HCT116 (cell line): ENCODE measurements around the gene PBX3. TPM values are rescaled to one million over a fixed set of nuclear protein-coding genes. Genes with fewer than 3 reads are reported as not detected.

ENCODE experiments used
- ATAC-seq: fragments of 200-7000 bp; cut with Tn5 transposase; 2 replicates; pipeline ENCODE4 v1.9.1; 2020; ENCODE audit warnings: mild to moderate bottlenecking, moderate library complexity
- BruUV-seq: library from RNA; stranded (reverse); fragments of 400-500 nt; replicated peaks from 2 replicates; lab custom pipeline; 2021; lab: Mats Ljungman, UMichigan
- CTCF ChIA-PET: fragments of 300-600 bp; sonication (Branson Sonifier 250); formaldehyde crosslinking; loops from one replicate; lab custom pipeline; 2021; ENCODE audit warnings: antibody characterized with exemption; lab: Charles Lee
- POLR2A ChIA-PET: fragments of 300-600, 350-600 bp; sonication (Branson Sonifier 250); formaldehyde crosslinking; loops from one replicate; lab custom pipeline; 2021; ENCODE audit warnings: antibody characterized with exemption; lab: Charles Lee
- RAD21 ChIA-PET, 2 experiments: fragments of 300-600 bp; sonication (Branson Sonifier 250); formaldehyde crosslinking; loops; one replicate each; lab custom pipeline; 2023; ENCODE audit warnings: low total read pairs in 2 of 2; ENCODE audit not compliant: uncharacterized antibody in 2 of 2, unreplicated experiment in 2 of 2, low non-redundant PET in 1 of 2; lab: Charles Lee
- DNase-seq: peaks from one replicate; pipeline ENCODE4 v3.0.0-alpha.2; 2010; ENCODE audit warnings: low read depth, low spot score
- H2AFZ ChIP-seq: fragments of 200-600 bp; shearing (Covaris generic), sonication (generic); 2 replicates; pipeline ENCODE4 v1.6.1; 2017; ENCODE audit warnings: low read depth, mixed run types, mixed read lengths, antibody characterized with exemption, low read length; ENCODE audit not compliant: poor library complexity, severe bottlenecking
- H3K27ac ChIP-seq: 2 replicates; pipeline ENCODE4 v1.5.1; 2012; ENCODE audit warnings: low read depth, low read length
- H3K27me3 ChIP-seq: fragments of 200-600 bp; sonication (generic); 2 replicates; pipeline ENCODE4 v1.6.1; 2016; ENCODE audit warnings: mixed run types, low read length, mixed read lengths; ENCODE audit not compliant: insufficient read depth
- H3K36me3 ChIP-seq, 2 experiments: fragments of 200-500 bp in 1 of 2; fragments of 200-600 bp in 1 of 2; sonication (Bioruptor generic) in 1 of 2; sonication (generic) in 1 of 2; 2 replicates each; pipeline versions ENCODE4 v1.5.1 to v1.6.1; 2014 to 2016; ENCODE audit warnings: low read length in 2 of 2, inconsistent platforms in 1 of 2, mixed read lengths in 1 of 2, mixed run types in 1 of 2; ENCODE audit not compliant: insufficient read depth in 2 of 2, control insufficient read depth in 1 of 2
- H3K4me1 ChIP-seq, 2 experiments: fragments of 200-600 bp in 1 of 2; sonication (generic) in 1 of 2; 2 replicates each; pipeline versions ENCODE4 v1.5.1 to v1.6.1; 2012 to 2017; ENCODE audit warnings: low read length in 2 of 2, inconsistent platforms in 1 of 2, mild to moderate bottlenecking in 1 of 2, mixed read lengths in 1 of 2, mixed run types in 1 of 2, moderate library complexity in 1 of 2; ENCODE audit not compliant: insufficient read depth in 2 of 2, control insufficient read depth in 1 of 2
- H3K4me2 ChIP-seq: fragments of 200-600 bp; sonication (generic); 2 replicates; pipeline ENCODE4 v1.6.1; 2017; ENCODE audit warnings: mixed run types, low read length, mixed read lengths
- H3K4me3 ChIP-seq, 2 experiments: fragments of 200-600 bp in 1 of 2; sonication (generic) in 1 of 2; replicated peaks in 1 of 2; 2 replicates each; pipeline ENCODE4 v1.5.1; 2011 to 2016; ENCODE audit warnings: low read length in 2 of 2, control low read depth in 1 of 2, low read depth in 1 of 2, mild to moderate bottlenecking in 1 of 2, mixed read lengths in 1 of 2, mixed run types in 1 of 2
- H3K79me2 ChIP-seq: fragments of 200-600 bp; sonication (generic); 2 replicates; pipeline ENCODE4 v1.6.1; 2017; ENCODE audit warnings: mild to moderate bottlenecking, mixed run types, low read length, moderate library complexity, mixed read lengths; ENCODE audit not compliant: insufficient read depth
- H3K9ac ChIP-seq: fragments of 200-600 bp; sonication (generic); 2 replicates; pipeline ENCODE4 v1.6.1; 2016; ENCODE audit warnings: low read length, mixed read lengths
- H3K9me2 ChIP-seq: fragments of 200-600 bp; sonication (generic), shearing (Covaris generic); 2 replicates; pipeline ENCODE4 v1.6.1; 2017; ENCODE audit warnings: mixed run types, mild to moderate bottlenecking, moderate library complexity; ENCODE audit not compliant: insufficient read depth
- H3K9me3 ChIP-seq, 2 experiments: fragments of 200-500 bp in 1 of 2; fragments of 200-600 bp in 1 of 2; sonication (Bioruptor generic) in 1 of 2; sonication (generic) in 1 of 2; 2 replicates each; pipeline ENCODE4 v1.6.1; 2014 to 2017; ENCODE audit warnings: low read length in 2 of 2, mixed read lengths in 2 of 2, inconsistent platforms in 1 of 2, low read depth in 1 of 2, mild to moderate bottlenecking in 1 of 2, mixed run types in 1 of 2, moderate library complexity in 1 of 2; ENCODE audit not compliant: control insufficient read depth in 1 of 2, insufficient read depth in 1 of 2
- H4K20me1 ChIP-seq: fragments of 200-600 bp; sonication (generic), shearing (Covaris generic); 2 replicates; pipeline ENCODE4 v1.6.1; 2017; ENCODE audit warnings: mixed run types, mild to moderate bottlenecking, moderate library complexity; ENCODE audit not compliant: insufficient read depth
- CBX3 ChIP-seq: IDR thresholded peaks from 2 replicates; pipeline ENCODE4 v1.6.1; 2012; ENCODE audit warnings: low read depth
- CTCF ChIP-seq, 3 experiments: fragments of 200-600 bp in 1 of 3; sonication (generic) in 1 of 3; IDR thresholded peaks in 2 of 3; conservative IDR thresholded peaks in 1 of 3; 2 replicates each; pipeline ENCODE4 v1.5.1; 2012 to 2017; ENCODE audit warnings: low read depth in 2 of 3, low read length in 2 of 3, antibody characterized with exemption in 1 of 3, borderline replicate concordance in 1 of 3, control low read depth in 1 of 3, mild to moderate bottlenecking in 1 of 3, mixed read lengths in 1 of 3, mixed run types in 1 of 3, moderate library complexity in 1 of 3; ENCODE audit not compliant: insufficient read depth in 1 of 3
- ELF1 ChIP-seq: IDR thresholded peaks from 2 replicates; pipeline ENCODE4 v1.6.1; 2012; ENCODE audit warnings: low read depth, borderline replicate concordance
- EZH2 ChIP-seq: fragments of 200-600 bp; sonication (generic); IDR thresholded peaks from 2 replicates; pipeline ENCODE4 v1.6.1; 2017; ENCODE audit warnings: antibody characterized with exemption, mixed run types
- EZH2phosphoT487 ChIP-seq: fragments of 200-600 bp; IDR thresholded peaks from 2 replicates; pipeline ENCODE4 v1.6.1; 2018; ENCODE audit warnings: antibody characterized with exemption, borderline replicate concordance
- FOSL1 ChIP-seq: IDR thresholded peaks from 2 replicates; pipeline ENCODE4 v1.6.1; 2012; ENCODE audit warnings: low read depth
- POLR2A ChIP-seq: IDR thresholded peaks from 2 replicates; pipeline ENCODE4 v1.7.0; 2011; ENCODE audit warnings: borderline replicate concordance; ENCODE audit not compliant: insufficient read depth, insufficient read length; ENCODE audit errors: extremely low read depth
- POLR2AphosphoS5 ChIP-seq: IDR thresholded peaks from 2 replicates; pipeline ENCODE4 v1.6.1; 2011; ENCODE audit warnings: mild to moderate bottlenecking, low read depth, low read length, moderate library complexity
- REST ChIP-seq: IDR thresholded peaks from 2 replicates; pipeline ENCODE4 v1.6.1; 2012; ENCODE audit warnings: low read depth
- SP1 ChIP-seq: IDR thresholded peaks from 2 replicates; pipeline ENCODE4 v1.6.1; 2012; ENCODE audit warnings: low read depth
- YY1 ChIP-seq: IDR thresholded peaks from 2 replicates; pipeline ENCODE4 v1.6.1; 2011; ENCODE audit warnings: low read length, low read depth, moderate library complexity, mild to moderate bottlenecking; ENCODE audit not compliant: insufficient replicate concordance; ENCODE audit errors: extremely low read depth
- ZBTB33 ChIP-seq: IDR thresholded peaks from 2 replicates; pipeline ENCODE4 v1.6.1; 2011; ENCODE audit warnings: mild to moderate bottlenecking, low read length, moderate library complexity; ENCODE audit not compliant: insufficient replicate concordance; ENCODE audit errors: extremely low read depth
- ZNF274 ChIP-seq: fragments of 200-500 bp; sonication (Bioruptor generic); IDR thresholded peaks from 2 replicates; pipeline ENCODE4 v1.6.1; 2014; ENCODE audit warnings: mild to moderate bottlenecking, low read depth, low read length, inconsistent platforms
- intact Hi-C: fragments of 100-400 bp; cut with micrococcal nuclease; formaldehyde crosslinking; loops from 2 replicates; pipeline ENCODE4 v1.10.0; 2022
- total RNA-seq: library from RNA; stranded (reverse); gene quantifications from one replicate; pipeline ENCODE4 v1.2.1, GENCODE V29; 2021; ENCODE audit not compliant: unreplicated experiment

The PBX3 gene
- total RNA-seq, 1 experiment from 2014 or later = 13.5 TPM

GRCh38 chr9:125805586-125805985 is 58.4 kb downstream of the PBX3 start:
- Histone ChIP-seq H2AFZ (no peak overlapping the region), H3K9ac (no peak overlapping the region), H3K79me2 (no peaks in the 10 kb centered on the region), H3K27ac (no peak overlapping the region), H3K4me1 (no peaks in the 10 kb centered on the region), H3K9me3 (no peaks in the 10 kb centered on the region), H3K4me3 (no peak overlapping the region), H3K9me2 (no peaks in the 10 kb centered on the region), H4K20me1 (no peaks in the 10 kb centered on the region), H3K27me3 (no peaks in the 10 kb centered on the region), H3K4me2 (no peak overlapping the region), H3K36me3 (no peaks in the 10 kb centered on the region)
- CTCF ChIA-PET = no interaction called here
- RAD21 ChIA-PET = no interaction called here
- DNase-seq = no peak
- POLR2A ChIA-PET = no interaction called here
- TF ChIP-seq REST (no peak), EZH2phosphoT487 (no peak), ZNF274 (no peak), POLR2AphosphoS5 (no peak), POLR2A (no peak), EZH2 (no peak), CTCF (IDR thresholded peaks at IDR 0.05 in 2 of 3, conservative IDR thresholded peaks at IDR 0.05 in 1 of 3; ENCODE audit: borderline replicate concordance in 1 of 3, insufficient read depth in 1 of 3, low read depth in 2 of 3, low read length in 2 of 3) (no peak), ELF1 (no peak), ZBTB33 (no peak), YY1 (no peak), CBX3 (no peak), SP1 (no peak), FOSL1 (no peak)
- no TSS peak for BruUV-seq
- ATAC-seq = no peak
- intact Hi-C loops = no loop called here
